ENCODE measurements around the gene LILRA6.
"Not testable (repeated sequence)": the region's sequence is repeated elsewhere in the genome, so short reads cannot be mapped to it uniquely, and the experiment has no call there.

GRCh38 chr19:54271587-54271986 is 29.0 kb upstream of the LILRA6 start:
- not testable (repeated sequence) for TF ChIP-seq EZH2phosphoT487 (IDR thresholded peaks at IDR 0.05; ENCODE audit: borderline replicate concordance, low read depth, low read length)
- TF ChIP-seq, protein P1, sequence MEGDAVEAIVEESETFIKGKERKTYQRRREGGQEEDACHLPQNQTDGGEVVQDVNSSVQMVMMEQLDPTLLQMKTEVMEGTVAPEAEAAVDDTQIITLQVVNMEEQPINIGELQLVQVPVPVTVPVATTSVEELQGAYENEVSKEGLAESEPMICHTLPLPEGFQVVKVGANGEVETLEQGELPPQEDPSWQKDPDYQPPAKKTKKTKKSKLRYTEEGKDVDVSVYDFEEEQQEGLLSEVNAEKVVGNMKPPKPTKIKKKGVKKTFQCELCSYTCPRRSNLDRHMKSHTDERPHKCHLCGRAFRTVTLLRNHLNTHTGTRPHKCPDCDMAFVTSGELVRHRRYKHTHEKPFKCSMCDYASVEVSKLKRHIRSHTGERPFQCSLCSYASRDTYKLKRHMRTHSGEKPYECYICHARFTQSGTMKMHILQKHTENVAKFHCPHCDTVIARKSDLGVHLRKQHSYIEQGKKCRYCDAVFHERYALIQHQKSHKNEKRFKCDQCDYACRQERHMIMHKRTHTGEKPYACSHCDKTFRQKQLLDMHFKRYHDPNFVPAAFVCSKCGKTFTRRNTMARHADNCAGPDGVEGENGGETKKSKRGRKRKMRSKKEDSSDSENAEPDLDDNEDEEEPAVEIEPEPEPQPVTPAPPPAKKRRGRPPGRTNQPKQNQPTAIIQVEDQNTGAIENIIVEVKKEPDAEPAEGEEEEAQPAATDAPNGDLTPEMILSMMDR (conservative IDR thresholded peaks at IDR 0.05; ENCODE audit: low read length) = not testable (repeated sequence)
